A549 treated with Mapracorat at 1 μM for 4 hours (cell line): ENCODE data around the gene UTF1. TPM values are rescaled to one million over a fixed set of nuclear protein-coding genes. Genes with fewer than 3 reads are reported as not detected.

Experiments used
- total RNA-seq: library from RNA; stranded (reverse); fragments of 200-300 nt; extraction: Qiagen RNA extraction; gene quantifications from 5 replicates; pipeline ENCODE4 v1.2.3, GENCODE V29; 2022

Gene UTF1, protein sequence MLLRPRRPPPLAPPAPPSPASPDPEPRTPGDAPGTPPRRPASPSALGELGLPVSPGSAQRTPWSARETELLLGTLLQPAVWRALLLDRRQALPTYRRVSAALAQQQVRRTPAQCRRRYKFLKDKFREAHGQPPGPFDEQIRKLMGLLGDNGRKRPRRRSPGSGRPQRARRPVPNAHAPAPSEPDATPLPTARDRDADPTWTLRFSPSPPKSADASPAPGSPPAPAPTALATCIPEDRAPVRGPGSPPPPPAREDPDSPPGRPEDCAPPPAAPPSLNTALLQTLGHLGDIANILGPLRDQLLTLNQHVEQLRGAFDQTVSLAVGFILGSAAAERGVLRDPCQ
- total RNA-seq, result not detected in 5 replicates

DNA sequence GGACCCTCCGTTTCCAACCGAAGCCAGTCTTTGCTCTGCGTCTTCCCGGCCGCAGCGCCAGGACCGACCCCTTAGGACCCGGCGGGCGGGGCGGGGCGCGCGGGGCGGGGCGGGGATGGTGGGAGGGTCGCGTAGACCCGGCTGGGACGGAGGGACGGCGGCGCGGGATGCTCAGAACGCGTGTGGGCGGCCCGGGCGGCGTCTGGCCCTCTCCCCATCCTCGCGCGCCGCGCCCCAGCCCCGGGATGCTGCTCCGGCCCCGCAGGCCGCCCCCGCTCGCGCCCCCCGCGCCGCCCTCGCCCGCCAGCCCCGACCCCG, at the start of gene UTF1:
Gene UTF1 (plus strand): TSS at position 174 of the 318 bp plus-strand sequence. CDS start 72 bp downstream, at position 246.

DNA sequence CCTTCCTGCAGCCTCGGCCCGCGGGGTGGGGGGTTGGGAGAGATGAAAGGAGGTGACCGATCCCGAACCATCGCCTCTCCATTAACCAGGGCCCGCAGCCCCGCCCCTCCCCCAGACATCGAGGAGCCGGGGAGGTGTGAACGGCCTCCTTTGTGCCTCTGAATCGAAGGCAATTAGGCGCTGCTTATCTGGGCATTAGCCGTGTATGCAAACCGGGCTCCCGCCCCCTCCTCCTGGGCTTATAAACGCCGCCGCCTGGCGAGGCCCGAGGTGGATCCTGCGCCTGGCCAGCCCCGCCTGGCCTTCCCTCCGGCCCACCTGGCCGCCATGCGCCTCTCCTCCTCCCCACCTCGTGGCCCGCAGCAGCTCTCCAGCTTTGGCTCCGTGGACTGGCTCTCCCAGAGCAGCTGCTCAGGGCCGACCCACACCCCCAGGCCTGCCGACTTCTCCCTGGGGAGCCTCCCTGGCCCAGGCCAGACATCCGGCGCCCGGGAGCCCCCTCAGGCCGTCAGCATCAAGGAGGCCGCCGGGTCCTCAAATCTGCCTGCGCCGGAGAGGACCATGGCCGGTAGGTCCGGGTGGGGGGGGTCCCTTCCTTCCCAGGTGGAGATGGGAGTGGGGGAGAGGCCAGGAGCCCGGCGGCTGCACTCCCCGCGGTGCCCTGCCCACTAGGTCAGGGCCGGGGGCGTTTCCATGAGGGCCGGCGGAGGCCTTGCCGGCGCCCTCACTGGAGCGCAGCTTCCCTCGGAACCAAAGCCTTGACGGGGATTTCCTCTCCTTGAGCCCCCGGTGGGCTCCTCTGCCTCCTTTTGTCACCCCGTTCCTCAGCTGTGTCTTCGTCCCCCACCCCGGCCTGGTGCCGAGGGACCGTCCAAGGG, 7.8 kb downstream of the UTF1 start, which contains the start of gene VENTX:
Gene VENTX (plus strand): TSS at position 268 of the 878 bp plus-strand sequence. CDS start 60 bp downstream, at position 328.

DNA sequence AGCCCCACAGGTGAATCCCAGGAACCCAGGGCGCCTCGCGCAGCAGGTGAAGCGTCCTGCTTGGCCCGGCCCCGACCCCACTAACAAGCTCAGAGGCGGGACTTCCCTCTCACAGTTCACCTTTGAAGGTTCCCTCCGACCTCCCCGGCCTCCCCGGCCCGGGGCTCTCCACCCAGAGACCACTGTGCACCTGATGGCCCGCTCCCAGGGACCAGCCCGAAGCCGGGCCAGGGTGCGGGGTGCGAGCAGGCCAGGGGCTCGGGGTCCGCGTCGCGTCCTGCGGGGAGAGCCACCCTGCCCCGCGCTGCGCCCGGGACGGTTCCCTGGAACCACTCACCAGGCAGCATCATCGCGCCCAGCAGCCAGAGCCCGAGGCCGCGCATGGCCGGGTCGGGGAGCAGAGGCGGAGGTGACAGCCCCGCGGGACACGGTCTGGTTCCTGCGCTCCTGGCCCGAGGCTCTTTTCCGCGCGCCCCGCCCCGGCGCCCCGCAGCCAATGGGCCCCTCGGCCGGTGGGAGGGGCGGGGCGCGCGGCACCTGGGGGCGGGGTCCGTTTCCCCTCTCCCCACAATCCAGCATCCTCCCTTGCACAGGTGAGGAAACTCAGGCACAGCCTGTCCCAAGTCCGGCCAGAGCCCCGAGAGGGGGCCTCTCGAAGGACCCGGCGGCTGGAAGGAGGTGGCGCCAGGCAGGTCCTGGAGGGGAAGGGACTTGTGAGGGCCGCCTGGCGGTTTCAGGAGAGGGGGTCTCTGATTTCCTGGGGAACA, 46.6 kb downstream of the UTF1 start, which contains the start of gene ADAM8:
Gene ADAM8 (minus strand): TSS at position 434 of the 767 bp plus-strand sequence. CDS start 51 bp downstream, at position 383.

Other genes starting within 250 kb of the UTF1 start
- gene ADGRA1, start 142.3 kb upstream of the UTF1 start, total RNA-seq, result 0.05 to 0.40 TPM (median 0.14 TPM) in 5 replicates
- 0.77 to 1.9 TPM (median 1.3 TPM) in 5 replicates for gene KNDC1, start 70.0 kb upstream of the UTF1 start, total RNA-seq
- gene VENTX, start 7.6 kb downstream of the UTF1 start, total RNA-seq, result not detected in 5 replicates
- gene ADAM8, start 46.7 kb downstream of the UTF1 start, total RNA-seq, result 1.9 to 5.1 TPM (median 2.6 TPM) in 5 replicates
- 31.3 to 45.9 TPM (median 44.9 TPM) in 5 replicates for gene TUBGCP2, start 78.7 kb downstream of the UTF1 start, total RNA-seq
- gene ZNF511, start 78.7 kb downstream of the UTF1 start, total RNA-seq, result 62.5 to 73.0 TPM (median 70.9 TPM) in 5 replicates
- gene CALY, start 106.7 kb downstream of the UTF1 start, total RNA-seq, result 0.33 to 1.6 TPM (median 0.74 TPM) in 5 replicates
- 0.18 TPM in 1 of 5 replicates, not detected in the others for gene PRAP1, start 117.2 kb downstream of the UTF1 start, total RNA-seq
- 14.3 to 17.4 TPM (median 16.3 TPM) in 5 replicates for gene FUOM, start 127.8 kb downstream of the UTF1 start, total RNA-seq
- gene ECHS1, start 143.1 kb downstream of the UTF1 start, total RNA-seq, result 126 to 155 TPM (median 146 TPM) in 5 replicates
- gene PAOX, start 149.0 kb downstream of the UTF1 start, total RNA-seq, result 1.5 to 3.1 TPM (median 1.9 TPM) in 5 replicates
- 40.0 to 53.5 TPM (median 52.6 TPM) in 5 replicates for gene MTG1, start 163.9 kb downstream of the UTF1 start, total RNA-seq
- gene SPRN, start 194.4 kb downstream of the UTF1 start, total RNA-seq, result 0.13 to 0.39 TPM (median 0.29 TPM) in 5 replicates
- gene SCART1, start 223.7 kb downstream of the UTF1 start, total RNA-seq, result 0.07 to 0.24 TPM (median 0.16 TPM) in 5 replicates